ENCODE measurements around the gene ACVR1C.
A peak's percentile ranks its signal among the peaks of the same experiment; 100 is the strongest.
"Not testable (repeated sequence)": the region's sequence is repeated elsewhere in the genome, so short reads cannot be mapped to it uniquely, and the experiment has no call there.

The ACVR1C gene

GRCh38 chr2:157526070-157526469 lies 102.6 kb downstream of the ACVR1C start:
- peaks cover 32% of the 10 kb centered on the region for H3K4me1 ChIP-seq (ENCODE audit: low read length)
- H3K27ac ChIP-seq (ENCODE audit: low read length): no peak overlapping the region
- H3K4me3 ChIP-seq (ENCODE audit: low read length): no peak overlapping the region
- no peaks in the 10 kb centered on the region for H3K9me2 ChIP-seq (replicated peaks; ENCODE audit: insufficient read depth, low read length)
- no peaks in the 10 kb centered on the region for H3F3A ChIP-seq (ENCODE audit: insufficient read depth, low read length)
- H3K27me3 ChIP-seq (replicated peaks; ENCODE audit: insufficient read depth, low read length): no peaks in the 10 kb centered on the region
- H4K20me1 ChIP-seq (ENCODE audit: insufficient read depth, low read length): no peaks in the 10 kb centered on the region
- no peaks in the 10 kb centered on the region for H3K79me2 ChIP-seq (ENCODE audit: low read length)
- no peak overlapping the region for H2AFZ ChIP-seq (ENCODE audit: low read length)
- H3K9me3 ChIP-seq (replicated peaks; ENCODE audit: insufficient read depth, low read length): no peaks in the 10 kb centered on the region
- no peak overlapping the region for H3K4me2 ChIP-seq (ENCODE audit: low read depth, low read length)
- TF ChIP-seq EZH2 (optimal IDR thresholded peaks at IDR 0.05; ENCODE audit: low read depth, low read length) (no peak), CTCF (IDR thresholded peaks at IDR 0.05; ENCODE audit: low read length) (no peak), EZH2phosphoT487 (IDR thresholded peaks at IDR 0.05; ENCODE audit: low read length) (no peak)
- DNase-seq: no peak
- H3K36me3 ChIP-seq (replicated peaks; ENCODE audit: insufficient read depth, low read length): no peaks in the 10 kb centered on the region
- no peak overlapping the region for H3K9ac ChIP-seq (ENCODE audit: low read length)

- DNase-seq: peak; percentile 39
These were observed 105.1 kb downstream of the ACVR1C start for GRCh38 chr2:157523270-157524247.

GRCh38 chr2:157514966-157515365 lies 113.7 kb downstream of the ACVR1C start:
- not testable (repeated sequence) for H2AFZ ChIP-seq (ENCODE audit: low read length)

More at GRCh38 chr2:157523270-157524247, 105.1 kb downstream of the ACVR1C start:
- H3F3A ChIP-seq (ENCODE audit: insufficient read depth, low read length): no peaks in the 10 kb centered on the region
- TF ChIP-seq EZH2phosphoT487 (IDR thresholded peaks at IDR 0.05; ENCODE audit: low read length): no peak
- TF ChIP-seq EZH2 (optimal IDR thresholded peaks at IDR 0.05; ENCODE audit: low read depth, low read length): no peak
- no peaks in the 10 kb centered on the region for H3K9me3 ChIP-seq (replicated peaks; ENCODE audit: insufficient read depth, low read length)
- H3K9me2 ChIP-seq (replicated peaks; ENCODE audit: insufficient read depth, low read length): no peaks in the 10 kb centered on the region
- H3K4me3 ChIP-seq (ENCODE audit: low read length): no peak overlapping the region
- no peak overlapping the region for H3K27ac ChIP-seq (ENCODE audit: low read length)
- no peaks in the 10 kb centered on the region for H3K36me3 ChIP-seq (replicated peaks; ENCODE audit: insufficient read depth, low read length)
- peak overlapping the region; percentile 42; the same call in 1 of the 2 replicates for H3K4me2 ChIP-seq (ENCODE audit: low read depth, low read length)
- H4K20me1 ChIP-seq (ENCODE audit: insufficient read depth, low read length): no peaks in the 10 kb centered on the region
- no peaks in the 10 kb centered on the region for H3K79me2 ChIP-seq (ENCODE audit: low read length)
- H3K9ac ChIP-seq (ENCODE audit: low read length): no peak overlapping the region
- peak overlapping the region; percentile 28; the same call in 1 of the 2 replicates for H2AFZ ChIP-seq (ENCODE audit: low read length)
- peaks cover 21% of the 10 kb centered on the region for H3K4me1 ChIP-seq (ENCODE audit: low read length)
- H3K27me3 ChIP-seq (replicated peaks; ENCODE audit: insufficient read depth, low read length): no peaks in the 10 kb centered on the region

GRCh38 chr2:157509744-157510143 lies 118.9 kb downstream of the ACVR1C start:
- H4K20me1 ChIP-seq (ENCODE audit: insufficient read depth, low read length): no peaks in the 10 kb centered on the region
- peak; percentile 10 for DNase-seq
- H3K27ac ChIP-seq (ENCODE audit: low read length): no peak overlapping the region
- H3K9me3 ChIP-seq (replicated peaks; ENCODE audit: insufficient read depth, low read length): no peaks in the 10 kb centered on the region
- H3K4me1 ChIP-seq (ENCODE audit: low read length): no peaks in the 10 kb centered on the region
- TF ChIP-seq EZH2 (optimal IDR thresholded peaks at IDR 0.05; ENCODE audit: low read depth, low read length): no peak
- TF ChIP-seq CTCF (IDR thresholded peaks at IDR 0.05; ENCODE audit: low read length): peak; percentile 11; the same call in 1 of the 2 replicates
- H3K36me3 ChIP-seq (replicated peaks; ENCODE audit: insufficient read depth, low read length): no peaks in the 10 kb centered on the region
- no peaks in the 10 kb centered on the region for H3F3A ChIP-seq (ENCODE audit: insufficient read depth, low read length)
- H3K9ac ChIP-seq (ENCODE audit: low read length): no peak overlapping the region
- H3K4me3 ChIP-seq (ENCODE audit: low read length): no peak overlapping the region
- H3K27me3 ChIP-seq (replicated peaks; ENCODE audit: insufficient read depth, low read length): no peaks in the 10 kb centered on the region
- H3K9me2 ChIP-seq (replicated peaks; ENCODE audit: insufficient read depth, low read length): no peaks in the 10 kb centered on the region
- H2AFZ ChIP-seq (ENCODE audit: low read length): no peak overlapping the region
- H3K4me2 ChIP-seq (ENCODE audit: low read depth, low read length): no peak overlapping the region
- no peaks in the 10 kb centered on the region for H3K79me2 ChIP-seq (ENCODE audit: low read length)

More at GRCh38 chr2:157514966-157515365, 113.7 kb downstream of the ACVR1C start:
- H3K79me2 ChIP-seq (ENCODE audit: low read length); H3K27ac ChIP-seq (ENCODE audit: low read length); H4K20me1 ChIP-seq (ENCODE audit: insufficient read depth, low read length); H3K4me1 ChIP-seq (ENCODE audit: low read length); H3K9me3 ChIP-seq (replicated peaks; ENCODE audit: insufficient read depth, low read length); H3K4me3 ChIP-seq (ENCODE audit: low read length); H3K4me2 ChIP-seq (ENCODE audit: low read depth, low read length); H3K27me3 ChIP-seq (replicated peaks; ENCODE audit: insufficient read depth, low read length); H3F3A ChIP-seq (ENCODE audit: insufficient read depth, low read length); H3K9me2 ChIP-seq (replicated peaks; ENCODE audit: insufficient read depth, low read length); H3K36me3 ChIP-seq (replicated peaks; ENCODE audit: insufficient read depth, low read length); H3K9ac ChIP-seq (ENCODE audit: low read length); DNase-seq: not testable (repeated sequence)
